GM12874 (cell line): ENCODE data around the gene UBASH3B.

Source experiments
- TF ChIP-seq, protein P1 (sequence below): IDR thresholded peaks from 2 replicates; pipeline ENCODE4 v1.5.1; 2011; ENCODE audit warnings: low read depth, mild to moderate bottlenecking, control low read depth, low read length, moderate library complexity; ENCODE audit not compliant: insufficient read depth

Gene UBASH3B

DNA sequence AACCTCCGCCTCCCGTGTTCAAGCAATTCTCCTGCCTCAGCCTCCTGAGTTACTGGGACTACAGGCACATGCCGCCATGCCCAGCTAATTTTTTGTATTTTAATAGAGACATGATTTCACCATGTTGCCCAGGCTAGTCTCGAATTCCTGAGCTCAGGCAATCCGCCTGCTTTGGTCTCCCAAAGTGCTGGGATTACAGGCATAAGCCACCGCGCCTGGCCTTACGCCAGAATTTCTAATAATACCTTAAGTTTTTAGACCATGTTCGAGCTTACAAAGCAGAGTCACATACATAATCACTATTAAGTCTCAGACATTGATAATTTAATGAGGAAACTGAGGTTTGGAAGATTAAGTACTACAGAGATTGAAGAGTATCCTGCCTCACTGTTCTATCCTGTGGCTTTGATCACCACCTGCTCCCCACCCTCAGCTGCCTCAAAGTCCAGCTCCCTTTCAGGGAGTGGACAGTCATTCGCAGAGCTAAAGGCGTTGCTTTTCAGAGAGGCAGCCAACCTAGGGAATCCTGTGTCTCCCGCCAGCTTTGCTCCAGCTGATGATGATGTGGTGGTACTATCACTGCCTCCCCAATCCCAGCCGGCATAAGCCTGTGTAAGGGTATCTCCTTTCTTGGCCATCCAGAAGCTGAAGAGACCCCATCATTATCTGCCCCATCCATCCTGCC, 7.7 kb downstream of the UBASH3B start:
- TF ChIP-seq, protein P1, sequence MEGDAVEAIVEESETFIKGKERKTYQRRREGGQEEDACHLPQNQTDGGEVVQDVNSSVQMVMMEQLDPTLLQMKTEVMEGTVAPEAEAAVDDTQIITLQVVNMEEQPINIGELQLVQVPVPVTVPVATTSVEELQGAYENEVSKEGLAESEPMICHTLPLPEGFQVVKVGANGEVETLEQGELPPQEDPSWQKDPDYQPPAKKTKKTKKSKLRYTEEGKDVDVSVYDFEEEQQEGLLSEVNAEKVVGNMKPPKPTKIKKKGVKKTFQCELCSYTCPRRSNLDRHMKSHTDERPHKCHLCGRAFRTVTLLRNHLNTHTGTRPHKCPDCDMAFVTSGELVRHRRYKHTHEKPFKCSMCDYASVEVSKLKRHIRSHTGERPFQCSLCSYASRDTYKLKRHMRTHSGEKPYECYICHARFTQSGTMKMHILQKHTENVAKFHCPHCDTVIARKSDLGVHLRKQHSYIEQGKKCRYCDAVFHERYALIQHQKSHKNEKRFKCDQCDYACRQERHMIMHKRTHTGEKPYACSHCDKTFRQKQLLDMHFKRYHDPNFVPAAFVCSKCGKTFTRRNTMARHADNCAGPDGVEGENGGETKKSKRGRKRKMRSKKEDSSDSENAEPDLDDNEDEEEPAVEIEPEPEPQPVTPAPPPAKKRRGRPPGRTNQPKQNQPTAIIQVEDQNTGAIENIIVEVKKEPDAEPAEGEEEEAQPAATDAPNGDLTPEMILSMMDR = no peak

DNA sequence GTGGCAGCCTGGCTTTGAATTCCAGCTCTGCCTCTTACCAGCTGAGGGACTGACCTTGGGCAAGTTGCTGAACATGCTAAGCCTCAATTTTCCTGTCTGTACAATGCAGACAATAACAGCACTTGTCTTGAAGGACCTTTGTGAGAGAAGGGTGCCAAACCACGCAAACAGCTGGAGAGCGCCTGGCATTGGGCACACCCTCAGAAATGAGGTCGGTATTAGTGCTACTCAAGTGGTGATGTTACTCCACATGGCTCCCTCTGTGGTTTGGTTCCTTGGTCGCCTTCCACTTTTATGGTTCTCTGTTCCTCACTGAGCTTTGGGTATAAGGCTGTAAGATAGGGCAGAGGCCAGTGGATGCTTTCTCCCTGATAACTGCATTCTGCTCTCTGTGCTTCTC, 8.2 kb downstream of the UBASH3B start:
- TF ChIP-seq, protein P1 = no peak

DNA sequence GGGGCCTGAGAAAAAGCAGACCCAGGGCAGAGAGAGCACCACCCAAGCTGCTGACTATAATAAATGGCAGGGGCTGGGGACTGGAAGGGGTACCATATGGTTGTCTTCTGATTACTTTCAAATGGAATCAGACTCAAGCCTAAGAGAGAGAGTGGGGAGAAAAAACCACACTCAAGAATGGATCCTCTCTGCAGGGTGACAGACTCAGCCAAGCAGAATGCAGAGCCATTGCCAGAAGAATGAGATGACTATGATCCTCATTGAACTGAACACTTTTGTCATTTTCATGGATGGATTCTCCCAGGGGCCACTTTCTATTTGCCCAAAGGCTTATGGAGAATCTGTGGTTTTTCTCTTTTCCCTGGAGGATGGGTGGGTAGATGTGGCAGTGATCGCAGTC, 8.7 kb downstream of the UBASH3B start:
- TF ChIP-seq, protein P1 = no peak

DNA sequence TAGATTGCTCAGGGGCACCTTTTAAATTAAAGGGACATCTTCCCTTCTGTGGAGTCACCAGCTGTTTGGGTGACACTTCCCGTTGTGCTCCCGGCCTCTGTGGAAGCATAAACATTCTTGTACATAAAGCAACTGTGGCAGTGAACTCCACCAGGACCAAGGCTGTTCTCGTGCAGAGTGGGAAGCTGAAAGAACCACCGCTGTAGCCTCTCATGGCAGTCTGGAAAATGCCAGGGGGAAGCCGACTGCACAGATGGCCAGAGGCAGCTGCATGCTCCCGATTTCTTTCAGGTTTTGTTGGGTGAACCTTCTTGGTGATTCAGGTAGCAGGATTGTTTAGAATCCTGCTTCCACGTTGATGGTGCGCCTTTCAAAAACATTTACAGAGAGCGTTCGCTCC, 10.3 kb downstream of the UBASH3B start:
- TF ChIP-seq, protein P1 = no peak

DNA sequence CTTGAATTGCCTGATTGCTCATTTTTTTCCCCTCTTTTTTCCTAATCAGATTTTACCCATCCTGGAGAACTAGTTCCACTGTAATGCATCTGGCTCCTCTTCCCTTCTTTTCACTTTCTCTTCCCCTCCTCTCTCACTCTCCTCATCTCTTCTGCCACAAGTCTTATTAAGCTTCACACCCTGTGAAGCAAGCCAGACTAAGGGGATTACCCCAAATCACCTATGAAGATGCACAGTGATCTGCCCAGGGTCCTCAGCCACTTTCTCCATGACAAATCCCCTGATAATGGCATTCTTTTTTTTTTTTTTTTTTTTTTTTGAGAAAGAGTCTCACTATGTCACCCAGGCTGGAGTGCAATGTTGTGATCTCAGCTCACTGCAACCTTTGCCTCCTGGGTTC, 11.2 kb downstream of the UBASH3B start:
- TF ChIP-seq, protein P1 = no peak

DNA sequence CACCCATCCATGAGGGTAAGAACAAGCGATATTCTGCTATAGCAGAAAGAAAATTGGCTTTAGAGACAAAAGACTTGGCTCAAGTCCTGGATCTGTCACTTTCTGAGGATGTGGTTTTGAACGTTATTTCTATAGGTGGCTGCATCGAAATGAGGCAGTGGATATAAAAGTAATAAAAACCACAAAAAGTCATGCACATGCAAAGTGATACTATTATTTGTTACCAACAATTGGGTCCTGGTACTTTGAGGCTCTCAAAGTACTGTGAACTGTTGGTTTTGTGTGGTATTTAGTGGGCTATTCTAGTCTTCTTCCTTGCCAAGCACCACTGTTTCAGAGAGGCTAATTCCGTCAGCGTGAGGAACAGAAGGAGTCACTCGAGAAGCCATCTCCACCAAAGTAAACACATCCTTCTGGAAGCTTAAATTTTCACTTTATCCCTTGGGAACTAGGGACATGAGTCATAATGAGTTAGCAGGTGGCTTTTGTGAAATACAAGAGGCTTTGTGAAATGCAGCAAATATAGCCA, 13.1 kb downstream of the UBASH3B start:
- TF ChIP-seq, protein P1 = no peak

DNA sequence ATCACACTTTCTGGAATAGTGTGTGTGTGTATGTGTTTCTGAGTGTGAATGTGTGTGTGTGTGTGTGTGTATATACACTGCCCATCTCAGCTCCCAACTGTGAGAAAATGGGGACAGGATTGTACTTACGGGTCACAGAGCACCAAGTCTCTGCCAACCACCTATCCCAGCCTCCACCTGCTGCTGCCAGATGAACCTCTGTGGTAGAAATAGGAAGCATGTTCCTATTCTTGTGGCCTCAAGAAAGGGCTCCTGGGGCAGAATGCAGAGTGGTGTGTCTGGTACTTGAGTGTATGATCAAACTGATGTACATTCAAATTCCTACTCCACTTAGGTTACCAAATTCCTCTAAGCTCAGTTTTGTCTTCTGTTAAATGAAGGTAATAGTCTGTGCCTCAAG, 14.6 kb downstream of the UBASH3B start:
- TF ChIP-seq, protein P1 = no peak
